Smooth muscle cell (in vitro differentiated cells): Measurements from ENCODE around the gene LBHD2. TPM values are rescaled to one million over a fixed set of nuclear protein-coding genes. Genes with fewer than 3 reads are reported as not detected.

Experiments
- DNase-seq: peaks from one replicate; lab custom pipeline; 2025; ENCODE audit not compliant: unreplicated experiment; lab: John Stamatoyannopoulos, UW
- H2AFZ ChIP-seq: fragments of 200-600 bp; sonication (generic); 2 replicates; pipeline ENCODE4 v1.6.0; 2016; ENCODE audit warnings: antibody characterized with exemption, low read depth, mild to moderate bottlenecking
- H3F3A ChIP-seq: fragments of 200-600 bp; sonication (generic); 2 replicates; pipeline ENCODE4 v1.6.0; 2017; ENCODE audit warnings: antibody characterized with exemption, low read depth
- H3K27ac ChIP-seq: fragments of 200-600 bp; sonication (generic); 2 replicates; pipeline ENCODE4 v1.5.1; 2016; ENCODE audit warnings: low read depth, mild to moderate bottlenecking
- H3K27me3 ChIP-seq: fragments of 200-600 bp; sonication (generic); 2 replicates; pipeline ENCODE4 v1.6.1; 2016; ENCODE audit warnings: low read depth, mild to moderate bottlenecking
- H3K36me3 ChIP-seq: fragments of 200-600 bp; sonication (generic); 2 replicates; pipeline ENCODE4 v1.5.1; 2016; ENCODE audit warnings: low read depth
- H3K4me1 ChIP-seq: fragments of 200-600 bp; sonication (generic); 2 replicates; pipeline ENCODE4 v1.5.1; 2016; ENCODE audit warnings: low read depth
- H3K4me2 ChIP-seq: fragments of 200-600 bp; sonication (generic); 2 replicates; pipeline ENCODE4 v1.6.0; 2016; ENCODE audit warnings: mild to moderate bottlenecking
- H3K4me3 ChIP-seq: fragments of 200-600 bp; sonication (generic); 2 replicates; pipeline ENCODE4 v1.5.1; 2016; ENCODE audit warnings: mild to moderate bottlenecking
- H3K79me2 ChIP-seq: fragments of 200-600 bp; sonication (generic); 2 replicates; pipeline ENCODE4 v1.6.0; 2016; ENCODE audit warnings: low read depth, mild to moderate bottlenecking
- H3K9ac ChIP-seq: fragments of 200-600 bp; sonication (generic); 2 replicates; pipeline ENCODE4 v1.6.0; 2016; ENCODE audit warnings: low read depth
- H3K9me3 ChIP-seq: fragments of 200-600 bp; sonication (generic); replicated peaks from 2 replicates; pipeline ENCODE4 v1.5.1; 2016; ENCODE audit warnings: low read depth
- H4K20me1 ChIP-seq: fragments of 200-600 bp; sonication (generic); 2 replicates; pipeline ENCODE4 v1.6.0; 2016; ENCODE audit warnings: low read depth
- WGBS: methylation state at CpG from one replicate; pipeline ENCODE4 v1.1.7; 2016; ENCODE audit warnings: low lambda C conversion rate; 5-methylcytosine and 5-hydroxymethylcytosine counted together
- polyA plus RNA-seq: library from polyadenylated mRNA; unstranded; fragments of >200 nt; fragmentation: Nextera tagmentation; extraction: Ambion mirVana; gene quantifications from 2 replicates; pipeline ENCODE4 v1.2.1, GENCODE V29; 2016
- total RNA-seq: library from RNA; depleted of rRNA; stranded (reverse); fragments of >200 nt; gene quantifications from 2 replicates; pipeline ENCODE4 v1.2.3, GENCODE V29; 2014
- TF ChIP-seq, protein P1 (sequence below): fragments of 200-600 bp; sonication (generic); IDR thresholded peaks from 2 replicates; pipeline ENCODE4 v1.5.1; 2017; ENCODE audit warnings: borderline replicate concordance, mild to moderate bottlenecking, antibody characterized with exemption; ENCODE audit not compliant: insufficient read depth, poor library complexity, severe bottlenecking

Gene LBHD2
- total and polyA plus RNA-seq, 2 experiments from 2014 or later: not detected

DNA sequence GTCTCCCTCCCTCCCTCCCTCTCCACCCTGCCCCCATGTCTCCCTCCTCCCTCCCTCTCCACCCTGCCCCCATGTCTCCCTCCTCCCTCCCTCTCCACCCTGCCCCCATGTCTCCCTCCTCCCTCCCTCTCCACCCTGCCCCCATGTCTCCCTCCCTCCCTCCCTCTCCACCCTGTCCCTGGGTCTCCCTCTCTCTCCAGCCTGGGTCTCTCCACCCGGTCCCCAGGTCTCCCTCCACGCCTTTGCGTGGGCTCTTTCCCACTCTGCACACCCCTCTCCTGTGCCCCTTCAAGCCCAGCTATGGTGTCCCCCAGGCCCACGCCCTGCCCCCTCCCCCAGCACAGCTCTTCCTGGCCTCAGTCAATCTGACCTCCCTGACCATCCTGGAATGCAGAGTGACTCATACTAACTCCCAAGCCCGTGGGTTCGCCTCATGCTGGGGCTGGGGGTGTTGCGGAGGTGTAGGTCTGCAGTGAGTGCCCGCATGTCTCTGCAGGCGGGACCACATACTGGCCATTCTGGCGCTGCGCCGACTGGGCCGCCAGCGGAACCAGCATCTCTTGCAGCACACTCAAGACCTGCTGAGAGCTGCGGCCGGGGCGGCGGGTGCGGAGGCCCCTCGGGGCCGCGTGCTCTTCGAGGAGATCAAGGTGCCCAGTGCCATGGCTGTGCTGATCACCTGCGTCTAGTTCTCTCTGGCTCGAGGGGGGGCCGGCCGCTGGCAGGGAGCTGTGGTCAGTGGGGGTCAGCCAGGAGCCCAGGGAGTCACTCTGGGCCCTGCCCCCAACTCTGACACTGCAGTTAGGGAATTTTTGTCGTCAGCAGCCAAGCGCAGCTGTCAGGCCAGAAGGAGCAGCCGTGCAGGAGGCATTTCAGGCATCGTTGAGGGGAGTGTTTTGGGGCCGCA, 25.8 kb downstream of the LBHD2 start:
- Histone ChIP-seq H2AFZ (no peak overlapping the region), H3K4me2 (peak overlapping the region; percentile 81), H4K20me1 (no peaks in the 10 kb centered on the region), H3K27me3 (peaks cover under 1% of the 10 kb centered on the region), H3K4me1 (peaks cover 23% of the 10 kb centered on the region), H3F3A (peaks cover 4% of the 10 kb centered on the region), H3K4me3 (peak overlapping the region; percentile 24), H3K9me3 (no peaks in the 10 kb centered on the region), H3K79me2 (no peaks in the 10 kb centered on the region), H3K9ac (peak overlapping the region; percentile 67), H3K36me3 (no peaks in the 10 kb centered on the region), H3K27ac (peak overlapping the region; percentile 80)
- TF ChIP-seq, protein P1, sequence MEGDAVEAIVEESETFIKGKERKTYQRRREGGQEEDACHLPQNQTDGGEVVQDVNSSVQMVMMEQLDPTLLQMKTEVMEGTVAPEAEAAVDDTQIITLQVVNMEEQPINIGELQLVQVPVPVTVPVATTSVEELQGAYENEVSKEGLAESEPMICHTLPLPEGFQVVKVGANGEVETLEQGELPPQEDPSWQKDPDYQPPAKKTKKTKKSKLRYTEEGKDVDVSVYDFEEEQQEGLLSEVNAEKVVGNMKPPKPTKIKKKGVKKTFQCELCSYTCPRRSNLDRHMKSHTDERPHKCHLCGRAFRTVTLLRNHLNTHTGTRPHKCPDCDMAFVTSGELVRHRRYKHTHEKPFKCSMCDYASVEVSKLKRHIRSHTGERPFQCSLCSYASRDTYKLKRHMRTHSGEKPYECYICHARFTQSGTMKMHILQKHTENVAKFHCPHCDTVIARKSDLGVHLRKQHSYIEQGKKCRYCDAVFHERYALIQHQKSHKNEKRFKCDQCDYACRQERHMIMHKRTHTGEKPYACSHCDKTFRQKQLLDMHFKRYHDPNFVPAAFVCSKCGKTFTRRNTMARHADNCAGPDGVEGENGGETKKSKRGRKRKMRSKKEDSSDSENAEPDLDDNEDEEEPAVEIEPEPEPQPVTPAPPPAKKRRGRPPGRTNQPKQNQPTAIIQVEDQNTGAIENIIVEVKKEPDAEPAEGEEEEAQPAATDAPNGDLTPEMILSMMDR: no peak
- no peak for DNase-seq
- whole genome bisulfite sequencing: 5% methylated on average over 29 of the region's 32 CpGs

DNA sequence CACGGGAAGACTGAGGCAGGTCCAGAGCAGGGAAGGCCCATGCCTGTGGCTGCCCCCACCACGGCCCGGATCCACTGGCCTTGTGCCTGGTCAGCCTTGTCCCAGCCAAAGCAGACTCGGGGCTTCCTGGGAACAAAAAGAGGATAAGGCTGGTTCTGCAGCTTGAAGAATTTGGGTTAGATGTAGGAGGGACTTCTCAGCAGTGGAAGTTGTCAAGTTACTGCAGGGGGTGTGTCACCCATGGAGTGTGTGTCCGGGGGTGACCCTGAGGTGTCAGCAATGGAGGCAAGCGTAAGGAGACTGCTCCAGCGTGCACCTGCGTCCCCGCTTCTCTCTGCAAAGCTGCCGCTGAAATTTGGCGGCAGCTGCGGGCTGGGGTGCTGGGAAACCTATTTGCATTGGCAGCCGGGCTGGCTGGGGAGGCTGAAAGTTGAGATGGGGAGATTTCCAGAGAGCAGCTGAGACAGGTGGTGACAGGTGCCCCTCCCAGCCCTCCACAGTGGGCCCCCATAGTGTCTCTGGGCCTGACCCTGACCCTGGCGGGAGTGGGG, 26.7 kb downstream of the LBHD2 start:
- Histone ChIP-seq H3K4me1 (peaks cover 23% of the 10 kb centered on the region), H3K79me2 (no peaks in the 10 kb centered on the region), H3K27ac (peak overlapping the region; percentile 80), H4K20me1 (no peaks in the 10 kb centered on the region), H3K9me3 (no peaks in the 10 kb centered on the region), H3K4me3 (no peak overlapping the region), H3F3A (peaks cover 3% of the 10 kb centered on the region), H3K27me3 (no peaks in the 10 kb centered on the region), H2AFZ (no peak overlapping the region), H3K4me2 (peak overlapping the region; percentile 81), H3K36me3 (no peaks in the 10 kb centered on the region), H3K9ac (no peak overlapping the region)
- TF ChIP-seq, protein P1: no peak
- WGBS: 59% methylated on average over 14 of the region's 14 CpGs
- no peak for DNase-seq

DNA sequence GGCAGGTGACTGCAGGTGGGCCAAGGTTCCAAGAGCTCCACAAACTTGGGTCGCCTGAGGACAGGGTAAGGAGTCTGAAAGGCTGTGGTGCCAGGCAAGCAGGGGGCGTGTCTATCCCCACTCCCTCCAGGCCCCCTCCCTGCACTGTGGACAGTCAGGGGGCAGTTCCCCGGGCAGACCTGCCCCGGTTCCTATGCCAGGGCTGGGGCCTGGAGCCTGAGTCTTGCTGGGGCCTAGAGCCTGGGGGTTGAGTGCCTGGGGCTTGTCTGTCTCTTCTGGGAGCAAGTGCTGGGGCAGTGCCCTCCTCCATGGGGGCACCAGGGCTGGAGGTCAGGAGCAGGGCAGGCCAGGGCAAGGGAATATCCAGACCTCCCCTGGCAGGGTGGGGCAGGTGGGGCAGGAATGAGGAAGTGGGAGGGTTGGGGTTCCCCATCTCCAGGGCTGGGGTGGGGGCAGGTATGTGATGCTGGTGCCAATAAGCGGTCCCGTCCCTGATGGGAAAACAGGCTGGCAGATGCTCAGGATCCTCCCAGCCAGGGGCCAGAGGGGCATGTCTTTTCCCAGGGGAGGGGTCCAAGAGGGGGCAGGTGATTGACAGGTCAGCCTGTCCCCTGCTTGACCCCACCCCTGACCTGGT, 27.3 kb downstream of the LBHD2 start:
- Histone ChIP-seq H2AFZ (no peak overlapping the region), H3K4me2 (peak overlapping the region; percentile 81), H3K27me3 (no peaks in the 10 kb centered on the region), H3F3A (no peaks in the 10 kb centered on the region), H3K4me3 (no peak overlapping the region), H3K9ac (no peak overlapping the region), H3K27ac (no peak overlapping the region), H3K36me3 (no peaks in the 10 kb centered on the region), H4K20me1 (no peaks in the 10 kb centered on the region), H3K9me3 (no peaks in the 10 kb centered on the region), H3K79me2 (no peaks in the 10 kb centered on the region), H3K4me1 (peaks cover 23% of the 10 kb centered on the region)
- no peak for DNase-seq
- TF ChIP-seq, protein P1: no peak
- WGBS: 94% methylated on average over 5 of the region's 6 CpGs
